ENCODE data around the gene PPP5C. TPM values are rescaled to one million over a fixed set of nuclear protein-coding genes. Genes with fewer than 3 reads are reported as not detected.

The PPP5C gene
- total RNA-seq, 1 experiment from 2014 or later: 79.9 TPM

GRCh38 chr19:46366620-46367292, 19.9 kb downstream of the PPP5C start:
- H3K27me3 ChIP-seq (ENCODE audit: low read length): no peaks in the 10 kb centered on the region
- no peak overlapping the region for H2AFZ ChIP-seq (ENCODE audit: low read length)
- no peaks in the 10 kb centered on the region for H3F3A ChIP-seq (ENCODE audit: low read length, unreplicated experiment)
- H3K27ac ChIP-seq (ENCODE audit: low read length): no peak overlapping the region
- H3K9ac ChIP-seq (ENCODE audit: low read length): no peak overlapping the region
- no peaks in the 10 kb centered on the region for H3K9me2 ChIP-seq (replicated peaks; ENCODE audit: low read length)
- H4K20me1 ChIP-seq (ENCODE audit: low read length): 0 out of 2 replicates have a peak, but pooled peaks cover 3% of the 10 kb centered on the region
- H3K4me2 ChIP-seq (ENCODE audit: low read length): no peak overlapping the region
- peaks cover 5% of the 10 kb centered on the region; the same call in 1 of the 2 replicates for H3K36me3 ChIP-seq (ENCODE audit: low read depth, low read length)
- CTCF ChIA-PET: no interaction called here
- no peak overlapping the region for H3K4me3 ChIP-seq (ENCODE audit: low read length)
- POLR2A ChIA-PET (ENCODE audit: unreplicated experiment): no interaction called here
- H3K79me2 ChIP-seq (ENCODE audit: low read length): peaks cover 22% of the 10 kb centered on the region
- no TSS peak for BruUV-seq (replicated peaks)
- TF ChIP-seq, protein P1, sequence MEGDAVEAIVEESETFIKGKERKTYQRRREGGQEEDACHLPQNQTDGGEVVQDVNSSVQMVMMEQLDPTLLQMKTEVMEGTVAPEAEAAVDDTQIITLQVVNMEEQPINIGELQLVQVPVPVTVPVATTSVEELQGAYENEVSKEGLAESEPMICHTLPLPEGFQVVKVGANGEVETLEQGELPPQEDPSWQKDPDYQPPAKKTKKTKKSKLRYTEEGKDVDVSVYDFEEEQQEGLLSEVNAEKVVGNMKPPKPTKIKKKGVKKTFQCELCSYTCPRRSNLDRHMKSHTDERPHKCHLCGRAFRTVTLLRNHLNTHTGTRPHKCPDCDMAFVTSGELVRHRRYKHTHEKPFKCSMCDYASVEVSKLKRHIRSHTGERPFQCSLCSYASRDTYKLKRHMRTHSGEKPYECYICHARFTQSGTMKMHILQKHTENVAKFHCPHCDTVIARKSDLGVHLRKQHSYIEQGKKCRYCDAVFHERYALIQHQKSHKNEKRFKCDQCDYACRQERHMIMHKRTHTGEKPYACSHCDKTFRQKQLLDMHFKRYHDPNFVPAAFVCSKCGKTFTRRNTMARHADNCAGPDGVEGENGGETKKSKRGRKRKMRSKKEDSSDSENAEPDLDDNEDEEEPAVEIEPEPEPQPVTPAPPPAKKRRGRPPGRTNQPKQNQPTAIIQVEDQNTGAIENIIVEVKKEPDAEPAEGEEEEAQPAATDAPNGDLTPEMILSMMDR (conservative IDR thresholded peaks at IDR 0.05; ENCODE audit: low read depth, low read length): no peak
- TF ChIP-seq EZH2 (IDR thresholded peaks at IDR 0.05; ENCODE audit: low read length, unreplicated experiment) (no peak), EZH2phosphoT487 (IDR thresholded peaks at IDR 0.05; ENCODE audit: borderline replicate concordance, low read length) (no peak)
- H3K9me3 ChIP-seq (ENCODE audit: low read length): no peaks in the 10 kb centered on the region
- DNase-seq (no peak), ATAC-seq (no peak)
- intact Hi-C loops (cut with micrococcal nuclease): no loop called here
- H3K4me1 ChIP-seq (ENCODE audit: insufficient read depth, low read length): peaks cover 14% of the 10 kb centered on the region

DNA sequence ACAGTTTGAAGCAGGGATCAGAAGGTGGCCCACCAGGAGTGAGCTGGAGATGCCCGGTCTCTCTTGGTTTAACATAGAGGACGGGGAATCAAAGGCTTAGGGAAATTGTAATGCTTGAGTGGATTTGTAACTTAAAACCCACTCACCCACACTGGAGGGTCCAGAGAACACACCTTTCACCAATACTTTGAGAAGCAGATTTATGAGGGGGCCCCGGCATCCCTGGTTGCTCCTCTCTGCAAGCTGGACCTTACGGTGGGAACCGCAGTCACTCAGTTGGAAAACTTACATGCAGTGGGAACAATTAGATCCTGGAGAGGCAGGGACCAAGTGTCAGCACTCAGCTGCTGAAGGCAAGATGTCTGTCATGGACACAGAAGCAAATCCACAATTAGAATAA, 20.5 kb downstream of the PPP5C start:
- H3K36me3 ChIP-seq (ENCODE audit: low read depth, low read length): peaks cover 5% of the 10 kb centered on the region; the same call in 1 of the 2 replicates
- no peak overlapping the region for H3K9ac ChIP-seq (ENCODE audit: low read length)
- no TSS peak for BruUV-seq (replicated peaks)
- no peaks in the 10 kb centered on the region for H3K27me3 ChIP-seq (ENCODE audit: low read length)
- H4K20me1 ChIP-seq (ENCODE audit: low read length): 0 out of 2 replicates have a peak, but pooled peaks cover 3% of the 10 kb centered on the region
- no peak overlapping the region for H3K27ac ChIP-seq (ENCODE audit: low read length)
- H3K4me3 ChIP-seq (ENCODE audit: low read length): no peak overlapping the region
- ChIA-PET CTCF (no interaction called here), POLR2A (ENCODE audit: unreplicated experiment) (no interaction called here)
- ATAC-seq (no peak), DNase-seq (no peak)
- H3K4me2 ChIP-seq (ENCODE audit: low read length): no peak overlapping the region
- H3F3A ChIP-seq (ENCODE audit: low read length, unreplicated experiment): no peaks in the 10 kb centered on the region
- H2AFZ ChIP-seq (ENCODE audit: low read length): no peak overlapping the region
- H3K79me2 ChIP-seq (ENCODE audit: low read length): peaks cover 24% of the 10 kb centered on the region
- no peaks in the 10 kb centered on the region for H3K9me2 ChIP-seq (replicated peaks; ENCODE audit: low read length)
- H3K9me3 ChIP-seq (ENCODE audit: low read length): no peaks in the 10 kb centered on the region
- peaks cover 21% of the 10 kb centered on the region for H3K4me1 ChIP-seq (ENCODE audit: insufficient read depth, low read length)
- intact Hi-C loops (cut with micrococcal nuclease): no loop called here
- TF ChIP-seq EZH2 (IDR thresholded peaks at IDR 0.05; ENCODE audit: low read length, unreplicated experiment) (no peak), EZH2phosphoT487 (IDR thresholded peaks at IDR 0.05; ENCODE audit: borderline replicate concordance, low read length) (no peak)
- TF ChIP-seq, protein P1 (conservative IDR thresholded peaks at IDR 0.05; ENCODE audit: low read depth, low read length): no peak

DNA sequence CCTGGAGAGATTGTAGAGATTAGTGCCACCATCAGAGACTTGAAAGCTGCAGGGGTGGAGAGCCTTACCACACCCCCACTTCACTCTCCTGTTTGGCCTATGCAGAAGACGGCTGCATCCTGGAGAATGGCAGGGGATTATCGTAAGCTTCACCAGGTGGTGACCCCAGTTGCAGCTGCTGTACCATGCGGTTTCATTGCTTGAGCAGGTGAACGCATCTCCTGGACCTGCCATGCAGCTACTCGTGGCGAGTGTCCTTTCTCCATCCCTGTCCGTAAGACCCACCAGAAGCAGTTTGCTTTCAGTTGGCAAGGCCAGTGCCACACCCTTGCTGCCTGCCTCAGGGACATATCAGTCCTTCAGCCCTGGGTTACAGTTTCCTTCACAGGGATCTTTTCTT, 21.2 kb downstream of the PPP5C start:
- TF ChIP-seq, protein P1 (conservative IDR thresholded peaks at IDR 0.05; ENCODE audit: low read depth, low read length): no peak
- TF ChIP-seq EZH2 (IDR thresholded peaks at IDR 0.05; ENCODE audit: low read length, unreplicated experiment) (no peak), EZH2phosphoT487 (IDR thresholded peaks at IDR 0.05; ENCODE audit: borderline replicate concordance, low read length) (no peak)
- POLR2A ChIA-PET (ENCODE audit: unreplicated experiment): no interaction called here

More for the DNA sequence above, 21.2 kb downstream of the PPP5C start:
- CTCF ChIA-PET: no interaction called here
- Histone ChIP-seq H3K9me2 (replicated peaks; ENCODE audit: low read length) (no peaks in the 10 kb centered on the region), H2AFZ (ENCODE audit: low read length) (no peak overlapping the region), H3K4me2 (ENCODE audit: low read length) (no peak overlapping the region), H3K27ac (ENCODE audit: low read length) (no peak overlapping the region), H3K36me3 (ENCODE audit: low read depth, low read length) (peaks cover 5% of the 10 kb centered on the region; the same call in 1 of the 2 replicates), H3F3A (ENCODE audit: low read length, unreplicated experiment) (no peaks in the 10 kb centered on the region), H3K9ac (ENCODE audit: low read length) (no peak overlapping the region), H4K20me1 (ENCODE audit: low read length) (0 out of 2 replicates have a peak, but pooled peaks cover 3% of the 10 kb centered on the region), H3K4me3 (ENCODE audit: low read length) (no peak overlapping the region), H3K4me1 (ENCODE audit: insufficient read depth, low read length) (peaks cover 28% of the 10 kb centered on the region), H3K27me3 (ENCODE audit: low read length) (no peaks in the 10 kb centered on the region), H3K79me2 (ENCODE audit: low read length) (peaks cover 24% of the 10 kb centered on the region), H3K9me3 (ENCODE audit: low read length) (no peaks in the 10 kb centered on the region)
- no TSS peak for BruUV-seq (replicated peaks)
- no peak for ATAC-seq
- intact Hi-C loops (cut with micrococcal nuclease): no loop called here
- no peak for DNase-seq

All from PC-3 (cell line).